Measurements from ENCODE around the gene ELOVL6. TPM values are rescaled to one million over a fixed set of nuclear protein-coding genes. Genes with fewer than 3 reads are reported as not detected.
A peak's percentile ranks its signal among the peaks of the same experiment; 100 is the strongest.

The ELOVL6 gene
- total and polyA plus RNA-seq, 4 donors = 12.7 to 36.6 (median 24.6) TPM

DNA sequence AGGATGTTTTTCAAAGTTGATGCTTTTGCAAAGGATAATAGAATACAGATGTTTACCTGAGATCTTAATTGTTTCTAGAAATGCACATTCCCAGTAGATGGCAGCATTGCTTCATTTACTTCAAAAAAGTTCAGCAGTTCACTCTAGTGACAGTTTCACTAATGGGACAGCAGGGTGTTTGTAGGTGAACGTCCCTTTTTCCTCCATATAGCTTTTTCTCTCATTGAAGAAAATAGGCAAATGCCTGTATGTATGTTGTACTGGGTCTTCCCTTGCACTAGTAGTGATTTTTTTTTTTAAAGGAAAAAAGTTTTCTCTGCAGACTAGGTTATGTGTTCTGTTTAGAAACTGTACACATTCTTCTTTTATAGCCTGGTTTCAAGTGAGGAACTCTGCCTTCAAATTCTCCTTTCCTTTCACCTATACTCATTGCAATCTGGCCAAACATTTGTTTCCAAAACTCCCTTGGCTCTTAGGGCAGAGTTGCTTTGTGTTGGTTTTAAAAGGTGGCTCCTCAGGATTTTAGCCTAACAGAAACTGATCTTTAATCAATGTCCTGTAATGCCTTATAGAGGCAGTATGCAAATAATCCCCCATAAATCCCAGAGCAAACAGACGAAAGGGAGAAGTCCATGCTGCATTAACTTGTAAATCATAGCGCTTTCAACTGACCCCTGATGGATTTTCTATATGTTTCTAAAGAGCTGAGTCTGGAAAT is 199.4 kb downstream of the ELOVL6 start:
- peaks cover 2% of the 10 kb centered on the region for H3K27me3 ChIP-seq (ENCODE audit: control insufficient read depth, insufficient read depth, low read length)
- no peak overlapping the region for H3K4me3 ChIP-seq (ENCODE audit: low read depth, low read length)
- DNase-seq (ENCODE audit: low read depth in 4 of 6, low spot score in 6 of 6) = peak; percentile 33 to 92 (median 55)
- H3K27ac ChIP-seq (ENCODE audit: low read depth, low read length) = no peak overlapping the region
- no peaks in the 10 kb centered on the region for H3K36me3 ChIP-seq (ENCODE audit: control insufficient read depth, insufficient read depth, low read length)
- H3K9me3 ChIP-seq (ENCODE audit: control insufficient read depth, insufficient read depth, low read length) = no peaks in the 10 kb centered on the region
- 100% methylated on average over 1 of the region's 3 CpGs for WGBS (ENCODE audit: insufficient coverage)
- H3K4me1 ChIP-seq (ENCODE audit: control insufficient read depth, insufficient read depth, low read length) = no peaks in the 10 kb centered on the region

- no peak overlapping the region for H3K27ac ChIP-seq (ENCODE audit: low read depth, low read length)
- no peaks in the 10 kb centered on the region for H3K36me3 ChIP-seq (ENCODE audit: control insufficient read depth, insufficient read depth, low read length)
- DNase-seq (ENCODE audit: low read depth in 4 of 6, low spot score in 6 of 6) = no peak
- H3K27me3 ChIP-seq (ENCODE audit: control insufficient read depth, insufficient read depth, low read length) = peaks cover 2% of the 10 kb centered on the region
- 63% methylated on average over 3 of the region's 3 CpGs for WGBS (ENCODE audit: insufficient coverage)
- no peak overlapping the region for H3K4me3 ChIP-seq (ENCODE audit: low read depth, low read length)
- no peaks in the 10 kb centered on the region for H3K4me1 ChIP-seq (ENCODE audit: control insufficient read depth, insufficient read depth, low read length)
- no peaks in the 10 kb centered on the region for H3K9me3 ChIP-seq (ENCODE audit: control insufficient read depth, insufficient read depth, low read length)
Measured at GRCh38 chr4:109996526-109996925, 201.9 kb downstream of the ELOVL6 start.

All from spinal cord (tissue), 10 donors.